ENCODE measurements around the gene TRIM67. TPM values are rescaled to one million over a fixed set of nuclear protein-coding genes. Genes with fewer than 3 reads are reported as not detected.

The TRIM67 gene
- total RNA-seq, 1 donor from 2014 or later: not detected

GRCh38 chr1:231139659-231140654, 21.9 kb upstream of the TRIM67 start:
- DNase-seq (ENCODE audit: low read depth): no peak
- no peak for TF ChIP-seq CTCF (conservative IDR thresholded peaks at IDR 0.05; ENCODE audit: low read depth, low read length)
- H3K4me3 ChIP-seq (ENCODE audit: low read depth, low read length): no peak overlapping the region

- TF ChIP-seq CTCF (conservative IDR thresholded peaks at IDR 0.05; ENCODE audit: low read depth, low read length): no peak
- H3K4me3 ChIP-seq (ENCODE audit: low read depth, low read length): no peak overlapping the region
- no peak for DNase-seq (ENCODE audit: low read depth)
Measured at GRCh38 chr1:231144416-231145193, 17.3 kb upstream of the TRIM67 start.

GRCh38 chr1:231147896-231148295, 14.0 kb upstream of the TRIM67 start:
- no peak for TF ChIP-seq CTCF (conservative IDR thresholded peaks at IDR 0.05; ENCODE audit: low read depth, low read length)
- H3K4me3 ChIP-seq (ENCODE audit: low read depth, low read length): no peak overlapping the region
- DNase-seq (ENCODE audit: low read depth): no peak

GRCh38 chr1:231151811-231152210, 10.0 kb upstream of the TRIM67 start:
- no peak for TF ChIP-seq CTCF (conservative IDR thresholded peaks at IDR 0.05; ENCODE audit: low read depth, low read length)
- no peak overlapping the region for H3K4me3 ChIP-seq (ENCODE audit: low read depth, low read length)
- DNase-seq (ENCODE audit: low read depth): no peak

GRCh38 chr1:231153726-231154125, 8.1 kb upstream of the TRIM67 start:
- H3K4me3 ChIP-seq (ENCODE audit: low read depth, low read length): no peak overlapping the region
- no peak for DNase-seq (ENCODE audit: low read depth)
- TF ChIP-seq CTCF (conservative IDR thresholded peaks at IDR 0.05; ENCODE audit: low read depth, low read length): no peak

GRCh38 chr1:231155808-231156207, 6.0 kb upstream of the TRIM67 start:
- no peak overlapping the region for H3K4me3 ChIP-seq (ENCODE audit: low read depth, low read length)
- no peak for DNase-seq (ENCODE audit: low read depth)
- TF ChIP-seq CTCF (conservative IDR thresholded peaks at IDR 0.05; ENCODE audit: low read depth, low read length): no peak
